Testis (tissue), 3 donors: Measurements from ENCODE around the gene FAM185A. TPM values are rescaled to one million over a fixed set of nuclear protein-coding genes. Genes with fewer than 3 reads are reported as not detected.
"Not testable (repeated sequence)": the region's sequence is repeated elsewhere in the genome, so short reads cannot be mapped to it uniquely, and the experiment has no call there.

Experiments used
- DNase-seq: peaks from one replicate; pipeline ENCODE4 v3.0.0-alpha.2; 2019
- H3K27ac ChIP-seq, 2 donors: fragments of 200-600 bp; sonication (generic); one replicate each; pipeline ENCODE4 v1.5.1; 2019
- H3K27me3 ChIP-seq: fragments of 200-600 bp; sonication (generic); one replicate; pipeline ENCODE4 v1.5.1; 2019
- H3K36me3 ChIP-seq: fragments of 200-600 bp; sonication (generic); one replicate; pipeline ENCODE4 v1.5.1; 2017; ENCODE audit warnings: low read depth; ENCODE audit errors: missing control alignments
- H3K4me1 ChIP-seq: fragments of 200-600 bp; sonication (generic); one replicate; pipeline ENCODE4 v1.5.1; 2019
- H3K4me3 ChIP-seq, 2 donors: fragments of 200-600 bp; sonication (generic); one replicate each; pipeline ENCODE4 v1.5.1; 2017 to 2019
- H3K9me3 ChIP-seq: fragments of 200-600 bp; sonication (generic); one replicate; pipeline ENCODE4 v1.5.1; 2017
- CTCF ChIP-seq, 3 experiments: fragments of 450-650 bp in 2 of 3; fragments of 200-600 bp in 1 of 3; sonication (generic) in 1 of 3; IDR thresholded peaks; one replicate each; pipeline ENCODE4 v1.5.1; 2016 to 2019; ENCODE audit warnings: antibody characterized with exemption in 3 of 3, mild to moderate bottlenecking in 2 of 3, moderate library complexity in 1 of 3
- POLR2A ChIP-seq: fragments of 450-650 bp; IDR thresholded peaks from one replicate; pipeline ENCODE4 v1.6.1; 2017; ENCODE audit warnings: antibody characterized with exemption, mild to moderate bottlenecking, moderate library complexity
- WGBS, 2 donors: methylation state at CpG; one replicate each; pipeline ENCODE4 v1.1.5; 2018; 5-methylcytosine and 5-hydroxymethylcytosine counted together
- intact Hi-C: fragments of 100-400 bp; cut with DNase I; formaldehyde crosslinking; loops from one replicate; pipeline ENCODE4 v1.15.1; 2023; ENCODE audit warnings: low total_unique reads
- polyA plus RNA-seq: library from polyadenylated mRNA; stranded (reverse); fragments of 350-450 nt; fragmentation: Illumina TruSeq; extraction: RNeasy Lipid Tissue Mini Kit (QIAGEN cat#74804); gene quantifications from one replicate; pipeline ENCODE4 v1.2.3, GENCODE V29; 2014; ENCODE audit warnings: low read depth, low replicate concordance; ENCODE audit not compliant: insufficient read depth
- total RNA-seq, 2 donors: library from RNA; depleted of rRNA; stranded (reverse); fragments of >200 nt; gene quantifications; one replicate each; pipeline ENCODE4 v1.2.3, GENCODE V29; 2016

Gene FAM185A
- total and polyA plus RNA-seq, 3 donors from 2014 or later: 4.5 to 23.9 (median 15.2) TPM

DNA sequence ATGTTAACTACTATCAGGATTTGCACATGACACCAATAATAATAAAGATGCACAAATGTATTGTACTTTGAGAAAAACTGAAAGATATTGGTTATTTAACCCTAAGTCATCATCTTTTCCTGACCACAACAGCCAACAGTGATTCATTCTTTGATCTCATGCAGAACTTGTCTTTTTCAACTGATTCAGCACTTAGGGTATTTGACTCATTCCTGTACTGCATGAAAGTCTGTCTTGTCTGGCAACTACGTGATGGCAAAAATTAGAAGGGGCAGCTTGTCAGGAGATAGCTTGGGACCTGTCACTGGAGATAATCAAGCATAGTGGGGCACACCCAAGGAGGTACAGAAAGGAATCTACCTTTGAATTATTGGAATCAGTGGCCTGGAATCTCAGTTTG is 86.2 kb downstream of the FAM185A start:
- Histone ChIP-seq H3K4me3 (no peak overlapping the region), H3K9me3 (no peaks in the 10 kb centered on the region), H3K27ac (no peak overlapping the region), H3K36me3 (no peaks in the 10 kb centered on the region), H3K27me3 (no peaks in the 10 kb centered on the region), H3K4me1 (no peaks in the 10 kb centered on the region)
- intact Hi-C loops: no loop called here
- WGBS, 2 donors: 76 to 93% methylated on average over 1 of the region's 1 CpG
- no peak for DNase-seq
- TF ChIP-seq POLR2A: no peak

DNA sequence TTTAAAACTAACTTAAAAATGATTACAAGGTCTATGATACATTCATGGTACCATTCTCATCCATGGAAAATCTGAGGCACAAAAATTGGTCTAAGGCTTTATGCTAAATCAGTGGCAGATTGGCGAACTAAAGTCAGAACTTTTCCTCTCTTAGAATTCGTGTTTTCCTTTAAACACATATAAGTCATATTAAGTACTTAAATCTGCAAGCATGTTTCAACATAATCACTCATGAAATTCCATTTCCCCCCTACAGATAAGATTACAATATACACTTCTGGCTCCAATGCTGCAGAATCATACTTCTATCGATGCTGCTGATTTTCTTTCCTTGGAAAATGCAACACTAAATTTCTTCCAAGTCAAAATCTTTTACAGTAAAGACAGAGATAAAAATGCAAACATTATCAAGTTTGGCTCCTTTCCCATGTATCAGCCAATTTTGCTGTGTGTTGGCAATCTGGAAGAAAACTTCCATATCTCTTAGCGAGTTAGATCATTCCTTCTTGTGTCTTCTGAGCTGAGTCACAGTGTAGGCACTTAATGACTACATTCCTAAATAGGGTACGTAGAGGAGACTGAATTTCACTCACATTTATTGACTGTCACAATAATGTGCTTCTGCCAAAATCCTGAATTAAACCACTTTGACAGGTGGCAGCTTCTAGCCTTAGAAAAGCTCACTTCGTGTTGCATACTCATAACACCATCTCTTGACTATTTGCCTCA is 87.6 kb downstream of the FAM185A start:
- no peak for DNase-seq
- Histone ChIP-seq H3K4me1 (no peaks in the 10 kb centered on the region), H3K9me3 (no peaks in the 10 kb centered on the region), H3K4me3 (no peak overlapping the region), H3K27ac (no peak overlapping the region), H3K27me3 (no peaks in the 10 kb centered on the region), H3K36me3 (no peaks in the 10 kb centered on the region)
- intact Hi-C loops: no loop called here
- no peak for TF ChIP-seq CTCF (IDR thresholded peaks at IDR 0.05)
- 74 to 78% methylated on average over 6 of the region's 6 CpGs for WGBS, 2 donors

DNA sequence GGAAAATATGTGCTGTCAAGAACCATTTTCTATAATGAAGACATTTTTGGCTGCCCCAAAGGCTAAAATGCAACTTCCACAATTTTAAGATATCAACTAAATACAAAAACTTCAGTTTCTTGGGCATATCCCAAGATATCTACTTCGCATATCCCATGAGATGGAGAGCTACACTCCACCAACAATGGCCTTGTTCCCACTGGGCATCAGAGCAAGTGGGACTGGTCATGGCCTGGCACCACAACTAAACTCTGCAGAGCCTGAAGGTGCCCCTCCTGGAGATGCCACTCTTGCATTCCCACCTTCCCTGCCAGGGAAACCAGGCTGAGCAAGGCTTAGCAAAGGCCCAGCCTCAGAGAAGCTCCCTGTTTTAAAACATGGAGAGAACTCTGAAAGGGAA is 88.2 kb downstream of the FAM185A start:
- Histone ChIP-seq H3K9me3 (no peaks in the 10 kb centered on the region), H3K27me3 (no peaks in the 10 kb centered on the region), H3K4me3 (no peak overlapping the region), H3K36me3 (no peaks in the 10 kb centered on the region), H3K27ac (no peak overlapping the region), H3K4me1 (no peaks in the 10 kb centered on the region)
- intact Hi-C loops: no loop called here
- 92 to 100% methylated on average over 1 of the region's 1 CpG for WGBS, 2 donors
- TF ChIP-seq POLR2A: no peak
- no peak for TF ChIP-seq CTCF (IDR thresholded peaks at IDR 0.05)
- no peak for DNase-seq

GRCh38 chr7:102837802-102838201 is 89.0 kb downstream of the FAM185A start:
- Histone ChIP-seq H3K36me3 (no peaks in the 10 kb centered on the region), H3K4me1 (no peaks in the 10 kb centered on the region), H3K4me3 (no peak overlapping the region), H3K9me3 (no peaks in the 10 kb centered on the region), H3K27me3 (no peaks in the 10 kb centered on the region), H3K27ac (no peak overlapping the region)
- WGBS, 2 donors: 84 to 87% methylated on average over 3 of the region's 3 CpGs
- TF ChIP-seq POLR2A (no peak), CTCF (IDR thresholded peaks at IDR 0.05) (no peak)
- intact Hi-C loops: no loop called here
- no peak for DNase-seq

- H3K4me1 ChIP-seq, H3K9me3 ChIP-seq, H3K27me3 ChIP-seq, intact Hi-C loops, H3K4me3 ChIP-seq, H3K36me3 ChIP-seq, DNase-seq, H3K27ac ChIP-seq: not testable (repeated sequence)
- 60 to 88% methylated on average over 10 of the region's 10 CpGs for WGBS, 2 donors
Measured at GRCh38 chr7:102838572-102839101, 89.8 kb downstream of the FAM185A start.

- TF ChIP-seq CTCF (IDR thresholded peaks at IDR 0.05) (no peak), POLR2A (no peak)
- DNase-seq: no peak
- no peaks in the 10 kb centered on the region for H3K36me3 ChIP-seq
- no peaks in the 10 kb centered on the region for H3K4me1 ChIP-seq
- intact Hi-C loops: no loop called here
- H3K27ac ChIP-seq: no peak overlapping the region
- H3K4me3 ChIP-seq: no peak overlapping the region
- WGBS, 2 donors: 88 to 93% methylated on average over 3 of the region's 3 CpGs
- no peaks in the 10 kb centered on the region for H3K27me3 ChIP-seq
- H3K9me3 ChIP-seq: no peaks in the 10 kb centered on the region
Measured at GRCh38 chr7:102840404-102840803, 91.6 kb downstream of the FAM185A start.
